HG03565 (cell line): Measurements from ENCODE around the gene RGSL1.

ENCODE experiments used
- ATAC-seq: cut with Tn5 transposase; IDR thresholded peaks from one replicate; pipeline ENCODE4 v1.9.1; 2021; ENCODE audit warnings: mild to moderate bottlenecking, moderate library complexity; ENCODE audit not compliant: unreplicated experiment

RGSL1 gene

GRCh38 chr1:182533896-182534295 lies 84.0 kb downstream of the RGSL1 start:
- ATAC-seq, result no peak

GRCh38 chr1:182549346-182549745 lies 99.4 kb downstream of the RGSL1 start:
- no peak for ATAC-seq

DNA sequence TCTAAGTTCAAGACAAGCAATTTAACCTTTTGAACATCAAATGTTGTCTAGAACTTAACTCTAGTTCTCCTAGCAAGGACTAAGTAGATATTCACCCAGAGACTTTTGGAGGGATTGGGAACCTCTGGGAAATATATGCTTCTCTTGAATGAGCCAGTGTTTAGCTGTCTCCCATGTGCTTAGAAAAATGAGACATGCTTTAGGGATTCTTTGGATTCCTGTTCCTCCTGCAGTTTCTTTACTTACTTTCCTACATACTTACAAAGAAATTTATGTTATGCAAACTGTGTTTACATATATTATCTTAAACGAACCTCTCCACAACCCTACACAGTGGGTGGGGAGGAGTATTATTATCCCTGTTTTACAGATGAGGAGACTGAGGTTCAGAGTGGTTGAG lies 99.9 kb downstream of the RGSL1 start:
- ATAC-seq, result no peak

GRCh38 chr1:182552527-182552926 lies 102.6 kb downstream of the RGSL1 start:
- no peak for ATAC-seq

- no peak for ATAC-seq
These were observed 105.5 kb downstream of the RGSL1 start for GRCh38 chr1:182555493-182555892.

DNA sequence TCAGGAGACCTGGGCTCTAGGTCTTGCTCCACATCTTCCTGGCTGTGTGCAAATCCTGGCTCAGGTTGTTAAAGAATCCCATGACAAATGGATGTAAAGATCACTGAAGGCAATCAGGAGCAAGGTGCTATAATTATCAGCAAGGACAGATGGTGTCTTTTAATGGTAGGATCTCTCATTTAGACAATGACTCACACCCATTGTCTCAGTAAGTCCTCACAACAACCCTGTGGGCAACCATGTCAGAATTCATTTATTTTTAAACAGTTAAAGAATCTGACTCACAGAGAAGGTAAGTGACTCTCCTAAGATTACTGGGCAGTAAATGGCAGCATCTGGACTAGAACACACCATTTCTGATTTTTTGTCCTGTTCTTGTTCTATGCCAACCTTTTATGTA lies 106.3 kb downstream of the RGSL1 start:
- ATAC-seq, result no peak

GRCh38 chr1:182560392-182560984 lies 110.5 kb downstream of the RGSL1 start:
- ATAC-seq, result no peak

DNA sequence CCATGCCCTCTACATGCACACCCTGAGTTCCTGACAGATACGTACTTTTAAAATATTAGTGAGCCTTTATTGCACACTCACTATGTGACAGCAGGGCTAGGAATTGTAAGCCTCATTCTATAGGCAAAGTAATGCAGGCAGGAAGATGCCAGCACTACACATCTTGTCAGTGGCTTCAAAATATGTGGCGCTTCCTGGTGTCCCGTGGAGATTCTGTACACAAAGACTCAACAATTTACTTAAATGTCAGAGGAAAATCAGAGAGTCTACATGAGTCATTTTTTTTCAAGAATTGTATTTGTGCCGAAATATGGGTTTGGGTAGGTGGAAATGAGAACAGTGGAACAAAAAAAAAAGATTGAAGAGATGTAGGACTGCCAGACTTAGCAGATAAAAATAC lies 111.5 kb downstream of the RGSL1 start:
- no peak for ATAC-seq

GRCh38 chr1:182563095-182563494 lies 113.1 kb downstream of the RGSL1 start:
- no peak for ATAC-seq

DNA sequence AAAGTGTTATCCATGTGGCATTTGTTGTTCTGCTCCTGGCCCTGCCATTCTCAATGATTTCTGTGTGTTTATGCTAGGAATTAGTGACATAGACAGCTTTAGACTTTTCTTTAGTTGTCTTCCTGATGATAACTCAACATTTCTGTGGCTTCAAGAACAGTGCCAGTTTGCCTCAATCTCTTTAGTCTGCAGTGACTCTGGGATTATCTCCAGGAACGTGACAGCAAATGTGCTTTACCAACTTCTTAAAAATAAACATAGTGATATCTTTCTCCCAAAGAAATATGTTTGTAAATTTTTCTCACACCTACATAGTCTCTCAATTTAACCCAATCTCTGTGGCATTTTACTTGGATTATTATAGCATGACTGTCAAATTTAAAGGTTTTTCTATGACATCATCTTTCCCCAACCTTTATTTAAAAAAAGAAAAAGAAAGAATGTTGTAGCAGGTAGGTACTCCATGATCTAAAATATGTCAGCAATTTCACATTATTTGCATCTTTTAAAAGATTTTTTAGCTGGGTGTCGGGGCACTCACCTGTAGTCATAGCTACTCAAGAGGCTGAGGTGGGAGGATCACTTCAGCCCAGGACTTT lies 114.6 kb downstream of the RGSL1 start:
- no peak for ATAC-seq

DNA sequence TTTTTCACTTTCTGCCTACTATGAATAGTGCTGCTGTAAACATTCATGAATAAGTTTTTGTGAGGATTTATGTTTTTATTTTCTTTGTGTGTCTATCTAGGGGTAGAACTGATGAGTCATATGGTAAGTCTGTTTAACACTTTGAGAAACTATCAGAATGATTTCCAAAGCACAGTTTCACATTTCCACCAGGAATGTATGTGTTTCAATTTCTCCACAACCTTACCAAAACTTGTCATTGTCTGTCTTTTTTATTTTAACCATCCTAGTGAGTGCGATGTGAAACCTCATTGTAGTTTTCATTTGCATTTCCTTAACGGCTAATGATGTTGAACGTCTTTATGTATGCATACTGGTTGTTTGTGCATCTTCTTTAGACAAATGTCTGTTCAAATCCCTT lies 115.6 kb downstream of the RGSL1 start:
- ATAC-seq, result no peak

- no peak for ATAC-seq
These were observed 117.7 kb downstream of the RGSL1 start for GRCh38 chr1:182567629-182568028.

- no peak for ATAC-seq
These were observed 118.8 kb downstream of the RGSL1 start for GRCh38 chr1:182568647-182569284.

DNA sequence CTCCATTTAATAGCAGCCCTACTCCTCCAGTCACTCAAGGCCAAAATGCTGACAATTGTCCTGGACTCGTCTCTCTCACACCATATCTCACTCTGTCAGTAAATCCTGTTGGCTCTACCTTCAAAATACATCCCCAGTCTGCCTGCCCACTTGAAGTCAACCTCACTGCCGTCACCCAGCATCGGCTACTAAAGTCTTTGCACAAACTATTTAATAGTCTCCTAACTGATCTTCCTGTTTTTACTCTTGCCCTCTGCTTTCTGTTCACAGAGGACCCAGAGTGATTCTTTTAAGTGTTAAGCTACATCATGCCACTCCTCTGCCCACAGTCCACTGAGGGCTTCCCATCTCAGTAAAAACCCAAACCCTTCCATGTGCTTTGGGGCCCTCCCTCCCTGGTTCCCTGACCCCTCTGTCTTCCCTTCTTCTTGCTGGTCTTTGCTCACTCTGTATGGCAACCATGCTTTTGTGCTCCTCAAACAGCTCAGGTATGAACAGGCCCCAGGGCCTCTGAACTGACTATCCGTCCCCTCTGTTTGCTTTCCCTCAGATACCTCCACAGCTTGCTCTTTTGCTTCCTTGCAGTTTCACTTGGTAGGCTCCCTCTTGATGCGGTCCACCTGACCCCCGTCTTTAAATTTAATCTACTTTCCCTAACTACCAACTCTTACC lies 120.1 kb downstream of the RGSL1 start:
- ATAC-seq, result no peak

DNA sequence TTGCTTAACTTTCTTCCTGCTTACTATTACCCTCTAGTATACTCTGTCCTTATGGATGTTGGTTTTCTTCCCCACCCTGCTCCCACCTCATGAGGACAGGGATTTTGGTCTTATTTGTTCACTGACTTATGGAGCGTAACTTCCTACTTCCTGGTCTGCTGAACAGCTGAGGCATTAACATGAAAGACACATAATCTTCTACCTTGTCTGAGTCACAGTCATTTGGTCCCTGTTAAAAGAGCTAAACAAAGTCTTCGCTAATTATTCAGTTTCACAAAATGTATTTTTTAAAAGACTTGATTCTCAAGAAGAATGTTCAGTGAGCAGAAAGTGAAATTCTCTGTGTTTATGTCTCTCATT lies 120.6 kb downstream of the RGSL1 start:
- no peak for ATAC-seq

- no peak for ATAC-seq
These were observed 124.2 kb downstream of the RGSL1 start for GRCh38 chr1:182574156-182574555.

- no peak for ATAC-seq
These were observed 125.7 kb downstream of the RGSL1 start for GRCh38 chr1:182575540-182576149.

- ATAC-seq, result no peak
These were observed 130.8 kb downstream of the RGSL1 start for GRCh38 chr1:182580736-182581135.

DNA sequence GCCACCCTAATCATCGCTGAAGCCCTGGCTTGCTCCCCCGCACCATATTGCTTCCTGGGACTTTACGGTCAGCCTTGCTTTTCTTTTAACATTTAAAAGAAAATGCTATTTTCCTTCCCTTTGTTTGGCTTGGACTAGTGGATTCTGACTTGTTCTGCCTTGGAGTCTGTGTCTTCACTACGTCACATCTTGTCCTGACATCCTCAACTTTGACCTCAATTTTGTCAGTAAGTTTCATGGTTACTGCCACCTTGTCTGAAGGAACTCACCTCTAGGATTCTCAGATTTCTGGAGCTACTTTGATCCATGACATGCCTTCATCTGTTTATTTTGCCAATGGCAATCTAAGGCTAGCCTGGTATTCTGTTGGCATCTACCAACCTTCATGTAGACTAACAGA lies 134.8 kb downstream of the RGSL1 start:
- no peak for ATAC-seq

- no peak for ATAC-seq
These were observed 136.4 kb downstream of the RGSL1 start for GRCh38 chr1:182586380-182586779.

- ATAC-seq, result no peak
These were observed 137.1 kb downstream of the RGSL1 start for GRCh38 chr1:182587093-182587492.
